SK-N-SH treated with all-trans-retinoic acid at 6 μM for 48 hours (cell line): ENCODE data around the gene STIM2.
"Not testable (repeated sequence)": the region's sequence is repeated elsewhere in the genome, so short reads cannot be mapped to it uniquely, and the experiment has no call there.

Experiments
- ATAC-seq: fragments of 200-7000 bp; cut with Tn5 transposase; 3 replicates; pipeline ENCODE4 v1.9.1; 2020; ENCODE audit warnings: mild to moderate bottlenecking, moderate library complexity
- ARNTL ChIP-seq: fragments of 450-650 bp; formaldehyde crosslinking; IDR thresholded peaks from 2 replicates; pipeline ENCODE4 v1.5.0; 2020; ENCODE audit warnings: low read depth, mild to moderate bottlenecking, moderate library complexity, borderline replicate concordance
- BACH2 ChIP-seq: fragments of 250-450 bp; sonication (Bioruptor Pico); IDR thresholded peaks from 2 replicates; pipeline ENCODE4 v1.9.0; 2021; ENCODE audit warnings: mild to moderate bottlenecking, borderline replicate concordance
- CREB5 ChIP-seq: fragments of 250-450 bp; sonication (Bioruptor Pico); IDR thresholded peaks from 2 replicates; pipeline ENCODE4 v1.5.1; 2020; ENCODE audit warnings: low read depth, mild to moderate bottlenecking, moderate library complexity
- CSDC2 ChIP-seq: fragments of 250-450 bp; sonication (Bioruptor Pico); IDR thresholded peaks from 2 replicates; pipeline ENCODE4 v1.5.0; 2020; ENCODE audit warnings: mild to moderate bottlenecking, moderate library complexity
- CSRNP3 ChIP-seq: fragments of 250-450 bp; sonication (Bioruptor Pico); IDR thresholded peaks from 2 replicates; pipeline ENCODE4 v1.5.1; 2021; ENCODE audit warnings: mild to moderate bottlenecking, moderate library complexity
- GLIS3 ChIP-seq: fragments of 250-450 bp; sonication (Bioruptor Pico); IDR thresholded peaks from 2 replicates; pipeline ENCODE4 v1.5.0; 2020; ENCODE audit warnings: mild to moderate bottlenecking, moderate library complexity
- ISL1 ChIP-seq: fragments of 250-450 bp; sonication (Bioruptor Pico); IDR thresholded peaks from 2 replicates; pipeline ENCODE4 v2.1.2; 2022; ENCODE audit warnings: mild to moderate bottlenecking, moderate library complexity
- OSR1 ChIP-seq: fragments of 250-450 bp; sonication (Bioruptor Pico); IDR thresholded peaks from 2 replicates; pipeline ENCODE4 v1.8.0; 2022; ENCODE audit warnings: moderate library complexity, mild to moderate bottlenecking, inconsistent platforms
- PATZ1 ChIP-seq: fragments of 250-450 bp; sonication (Bioruptor Pico); IDR thresholded peaks from 2 replicates; pipeline ENCODE4 v1.8.0; 2020; ENCODE audit warnings: mild to moderate bottlenecking, moderate library complexity, borderline replicate concordance
- POU6F1 ChIP-seq: fragments of 250-450 bp; sonication (Bioruptor Pico); IDR thresholded peaks from 2 replicates; pipeline ENCODE4 v1.8.0; 2021; ENCODE audit warnings: low read depth, mild to moderate bottlenecking, moderate library complexity, borderline replicate concordance
- PPARA ChIP-seq: fragments of 250-450 bp; sonication (Bioruptor Pico); IDR thresholded peaks from 2 replicates; pipeline ENCODE4 v1.5.0; 2020; ENCODE audit warnings: mild to moderate bottlenecking, borderline replicate concordance
- SNAI2 ChIP-seq: fragments of 250-450 bp; sonication (Bioruptor Pico); IDR thresholded peaks from 2 replicates; pipeline ENCODE4 v1.5.0; 2020; ENCODE audit warnings: mild to moderate bottlenecking, moderate library complexity
- TCF4 ChIP-seq: fragments of 250-450 bp; sonication (Bioruptor Pico); IDR thresholded peaks from 2 replicates; pipeline ENCODE4 v1.8.0; 2021; ENCODE audit warnings: mild to moderate bottlenecking, moderate library complexity, borderline replicate concordance
- TSHZ2 ChIP-seq: fragments of 250-450 bp; sonication (Bioruptor Pico); IDR thresholded peaks from 2 replicates; pipeline ENCODE4 v1.5.0; 2020; ENCODE audit warnings: mild to moderate bottlenecking, moderate library complexity
- ZC3H10 ChIP-seq: fragments of 250-450 bp; sonication (Bioruptor Pico); IDR thresholded peaks from 2 replicates; pipeline ENCODE4 v1.5.1; 2021; ENCODE audit warnings: mild to moderate bottlenecking, moderate library complexity
- ZFP3 ChIP-seq: fragments of 250-450 bp; sonication (Bioruptor Pico); IDR thresholded peaks from 2 replicates; pipeline ENCODE4 v1.5.0; 2020; ENCODE audit warnings: mild to moderate bottlenecking, moderate library complexity
- ZFP30 ChIP-seq: fragments of 450-650 bp; formaldehyde crosslinking; IDR thresholded peaks from 2 replicates; pipeline ENCODE4 v1.5.0; 2022; ENCODE audit warnings: mild to moderate bottlenecking, moderate library complexity
- ZNF565 ChIP-seq: fragments of 450-650 bp; formaldehyde crosslinking; conservative IDR thresholded peaks from 2 replicates; pipeline ENCODE4 v1.5.0; 2020; ENCODE audit warnings: low read depth, mild to moderate bottlenecking, moderate library complexity
- ZNF70 ChIP-seq: fragments of 450-650 bp; formaldehyde crosslinking; IDR thresholded peaks from 2 replicates; pipeline ENCODE4 v1.5.0; 2020; ENCODE audit warnings: mild to moderate bottlenecking, moderate library complexity

Gene STIM2

GRCh38 chr4:26822546-26822945 is 38.1 kb upstream of the STIM2 start (continued):
- TF ChIP-seq ISL1 (CRISPR knock-in tag) (no peak), ZC3H10 (no peak), CSRNP3 (CRISPR knock-in tag) (no peak)

- not testable (repeated sequence) for ATAC-seq
Observed at GRCh38 chr4:26822974-26823373, 37.7 kb upstream of the STIM2 start.

- ATAC-seq, result no peak
- TF ChIP-seq CSDC2 (CRISPR knock-in tag) (no peak), GLIS3 (CRISPR knock-in tag) (no peak), ZFP3 (CRISPR knock-in tag) (no peak)
Observed at GRCh38 chr4:26823583-26823982, 37.1 kb upstream of the STIM2 start.

GRCh38 chr4:26824667-26825066 is 36.0 kb upstream of the STIM2 start:
- ATAC-seq, result no peak
- no peak for TF ChIP-seq CSRNP3 (CRISPR knock-in tag)
- no peak for TF ChIP-seq ZC3H10
- TF ChIP-seq PPARA, result no peak
- TF ChIP-seq ISL1 (CRISPR knock-in tag), result no peak
- no peak for TF ChIP-seq CSDC2 (CRISPR knock-in tag)
- TF ChIP-seq TCF4, result no peak
- TF ChIP-seq SNAI2, result no peak
- TF ChIP-seq BACH2, result no peak
- no peak for TF ChIP-seq PATZ1 (CRISPR knock-in tag)
- no peak for TF ChIP-seq POU6F1 (CRISPR knock-in tag)
- TF ChIP-seq, all 23 proteins: peak for 0

- no peak for ATAC-seq
- no peak for TF ChIP-seq PPARA
- no peak for TF ChIP-seq CREB5 (CRISPR knock-in tag)
- TF ChIP-seq ZC3H10, result no peak
- no peak for TF ChIP-seq ZNF565 (CRISPR knock-in tag)
- no peak for TF ChIP-seq GLIS3 (CRISPR knock-in tag)
Observed at GRCh38 chr4:26826721-26827120, 33.9 kb upstream of the STIM2 start.

- not testable (repeated sequence) for ATAC-seq
Observed at GRCh38 chr4:26827336-26827735, 33.3 kb upstream of the STIM2 start.

- ATAC-seq, result no peak
- TF ChIP-seq SNAI2, result no peak
- TF ChIP-seq ZNF565 (CRISPR knock-in tag), result no peak
- no peak for TF ChIP-seq ZNF70 (CRISPR knock-in tag)
- TF ChIP-seq CSDC2 (CRISPR knock-in tag), result no peak
- no peak for TF ChIP-seq PATZ1 (CRISPR knock-in tag)
- no peak for TF ChIP-seq ZFP30 (CRISPR knock-in tag)
- no peak for TF ChIP-seq ISL1 (CRISPR knock-in tag)
- no peak for TF ChIP-seq PPARA
- no peak for TF ChIP-seq ZC3H10
- no peak for TF ChIP-seq OSR1 (CRISPR knock-in tag)
- TF ChIP-seq ARNTL, result no peak
- no peak for TF ChIP-seq TSHZ2
Observed at GRCh38 chr4:26827798-26828197, 32.8 kb upstream of the STIM2 start.
